GM12878 (cell line): ENCODE results near the gene ZFP36. TPM values are rescaled to one million over a fixed set of nuclear protein-coding genes. Genes with fewer than 3 reads are reported as not detected.

Experiments used
- ATAC-seq: fragments of 200-7000 bp; cut with Tn5 transposase; 3 replicates; pipeline ENCODE4 v1.9.1; 2020; ENCODE audit warnings: mild to moderate bottlenecking, moderate library complexity
- BruUV-seq: library from RNA; stranded (reverse); fragments of 400-500 nt; replicated peaks from 2 replicates; lab custom pipeline; 2021; lab: Mats Ljungman, UMichigan
- CTCF ChIA-PET: fragments of 300-600 bp; sonication (Branson Sonifier 250); formaldehyde crosslinking; extraction: SDS; loops from one replicate; lab custom pipeline; 2021; ENCODE audit warnings: inconsistent platforms; lab: Yijun Ruan, JAX
- POLR2A ChIA-PET: fragments of 350-600 bp; formaldehyde crosslinking; extraction: SDS; loops from one replicate; lab custom pipeline; 2021; ENCODE audit warnings: inconsistent platforms; lab: Charles Lee
- RAD21 ChIA-PET: fragments of 300-600 bp; sonication (Branson Sonifier 250); formaldehyde crosslinking; loops from one replicate; lab custom pipeline; 2023; ENCODE audit warnings: antibody characterized with exemption; ENCODE audit not compliant: unreplicated experiment; lab: Charles Lee
- SMC1A ChIA-PET: fragments of 300-600 bp; sonication (Branson Sonifier 250); formaldehyde crosslinking; loops from one replicate; lab custom pipeline; 2023; ENCODE audit not compliant: unreplicated experiment, uncharacterized antibody; lab: Charles Lee
- DNase-seq: peaks from one replicate; pipeline ENCODE4 v3.0.0-alpha.2; 2011; ENCODE audit warnings: low read depth, low spot score
- FAIRE-seq: peaks from 3 replicates; lab custom pipeline; 2011; peaks lifted over from hg19 to GRCh38; lab: Jason Lieb, UNC
- H2AFZ ChIP-seq: 2 replicates; pipeline ENCODE4 v1.6.0; 2011; ENCODE audit warnings: low read depth, low read length, control low read depth; ENCODE audit not compliant: control insufficient read depth
- H3K27ac ChIP-seq: 2 replicates; pipeline ENCODE4 v1.5.1; 2011; ENCODE audit warnings: control low read depth; ENCODE audit not compliant: control insufficient read depth, insufficient read depth
- H3K27me3 ChIP-seq, 2 experiments: replicated peaks in 1 of 2; 2 replicates each; pipeline versions ENCODE4 v1.6.0 to v1.6.1; 2011; ENCODE audit warnings: low read length in 1 of 2; ENCODE audit not compliant: control insufficient read depth in 2 of 2, insufficient read depth in 2 of 2
- H3K36me3 ChIP-seq, 2 experiments: 2 replicates each; pipeline ENCODE4 v1.5.1; 2011; ENCODE audit warnings: low read length in 1 of 2; ENCODE audit not compliant: control insufficient read depth in 2 of 2, insufficient read depth in 2 of 2
- H3K4me1 ChIP-seq: 2 replicates; pipeline ENCODE4 v1.6.1; 2011; ENCODE audit warnings: mild to moderate bottlenecking, low read length, moderate library complexity, mixed read lengths; ENCODE audit not compliant: control insufficient read depth, insufficient read depth
- H3K4me2 ChIP-seq: 2 replicates; pipeline ENCODE4 v1.6.0; 2011; ENCODE audit warnings: control low read depth; ENCODE audit not compliant: control insufficient read depth, insufficient read depth
- H3K4me3 ChIP-seq: fragments of 200-600 bp; sonication (generic); 2 replicates; pipeline ENCODE4 v1.5.1; 2016
- H3K79me2 ChIP-seq: 2 replicates; pipeline ENCODE4 v1.6.0; 2011; ENCODE audit warnings: low read length; ENCODE audit not compliant: control insufficient read depth, insufficient read depth
- H3K9ac ChIP-seq: 2 replicates; pipeline ENCODE4 v1.8.0; 2011; ENCODE audit warnings: low read length, control low read depth, mixed read lengths; ENCODE audit not compliant: control insufficient read depth, insufficient read depth
- H3K9me3 ChIP-seq: replicated peaks from 3 replicates; pipeline ENCODE4 v1.5.1; 2011; ENCODE audit warnings: mild to moderate bottlenecking, low read length; ENCODE audit not compliant: control insufficient read depth, insufficient read depth
- H4K20me1 ChIP-seq: 2 replicates; pipeline ENCODE4 v1.6.0; 2011; ENCODE audit not compliant: control insufficient read depth, insufficient read depth
- BCL11A ChIP-seq: IDR thresholded peaks from 2 replicates; pipeline ENCODE4 v1.6.1; 2011; ENCODE audit warnings: low read depth, low read length
- CHD2 ChIP-seq: IDR thresholded peaks from 2 replicates; pipeline ENCODE4 v1.6.1; 2011; ENCODE audit warnings: low read depth, low read length, improper control_type of control experiment, borderline replicate concordance
- EP300 ChIP-seq, 2 experiments: fragments of 150-350 bp in 1 of 2; IDR thresholded peaks; 2 replicates each; pipeline ENCODE4 v1.6.1; 2011 to 2012; ENCODE audit warnings: low read depth in 2 of 2, low read length in 2 of 2, borderline replicate concordance in 1 of 2, improper control_type of control experiment in 1 of 2, inconsistent platforms in 1 of 2; ENCODE audit not compliant: control insufficient read depth in 1 of 2
- HDAC6 ChIP-seq: fragments of 200-600 bp; sonication (generic); IDR thresholded peaks from one replicate; pipeline ENCODE4 v1.8.0; 2017; ENCODE audit warnings: antibody characterized with exemption; ENCODE audit not compliant: unreplicated experiment
- LARP7 ChIP-seq: fragments of 450-650 bp; IDR thresholded peaks from 2 replicates; pipeline ENCODE4 v1.6.1; 2017; ENCODE audit warnings: mild to moderate bottlenecking
- PAX8 ChIP-seq: fragments of 450-650 bp; IDR thresholded peaks from 2 replicates; pipeline ENCODE4 v1.6.1; 2017; ENCODE audit warnings: mild to moderate bottlenecking, moderate library complexity
- POLR2A ChIP-seq: IDR thresholded peaks from 2 replicates; pipeline ENCODE4 v1.6.1; 2011; ENCODE audit warnings: low read depth, mild to moderate bottlenecking, low read length
- POU2F2 ChIP-seq: IDR thresholded peaks from 3 replicates; pipeline ENCODE4 v1.6.1; 2011; ENCODE audit warnings: low read depth, mild to moderate bottlenecking, low read length, borderline replicate concordance
- SMAD5 ChIP-seq: IDR thresholded peaks from 2 replicates; pipeline ENCODE4 v1.6.1; 2016; ENCODE audit warnings: antibody characterized with exemption, low read depth
- SMC3 ChIP-seq: IDR thresholded peaks from 2 replicates; pipeline ENCODE4 v1.6.1; 2011; ENCODE audit warnings: low read length, improper control_type of control experiment, borderline replicate concordance
- SP1 ChIP-seq: IDR thresholded peaks from one replicate; pipeline ENCODE4 v1.6.1; 2011; ENCODE audit warnings: low read depth, low read length
- ZNF207 ChIP-seq: fragments of 450-650 bp; IDR thresholded peaks from 2 replicates; pipeline ENCODE4 v1.6.1; 2014; ENCODE audit warnings: antibody characterized with exemption, mild to moderate bottlenecking, borderline replicate concordance
- WGBS: methylation state at CpG from one replicate; pipeline ENCODE4 v1.1.6; 2016; ENCODE audit warnings: low lambda C conversion rate; ENCODE audit not compliant: insufficient replicate concordance, insufficient coverage; ENCODE audit errors: missing lambda C conversion rate; 5-methylcytosine and 5-hydroxymethylcytosine counted together
- in situ Hi-C: fragments of 300-500 bp; cut with MboI; formaldehyde crosslinking; loops from 9 replicates; pipeline ENCODE4 v1.14.3; 2018; ENCODE audit warnings: mixed read lengths
- intact Hi-C: fragments of 100-400 bp; cut with micrococcal nuclease; formaldehyde crosslinking; loops from one replicate; pipeline ENCODE4 v1.14.2; 2022; ENCODE audit not compliant: unreplicated experiment
- polyA plus RNA-seq, 11 experiments: library from polyadenylated mRNA; depleted of rRNA in 4 of 11; unstranded in 6 of 11; stranded (reverse) in 5 of 11; fragments of >200 nt; fragmentation: Nextera tagmentation in 4 of 11; fragmentation: Illumina TruSeq in 1 of 11; extraction: Ambion mirVana in 4 of 11; extraction: Trizol in 1 of 11; gene quantifications; 1 replicate in 1 of 11; 2 replicates in 10 of 11; pipeline versions ENCODE4 v1.2.1 to v1.2.3, GENCODE V29; 2011 to 2016; ENCODE audit warnings: inconsistent platforms in 2 of 11, missing spikeins in 2 of 11, low read depth in 1 of 11
- total RNA-seq, 4 experiments: library from RNA; depleted of rRNA in 3 of 4; stranded (reverse); fragments of >200 nt in 3 of 4; fragmentation: Illumina TruSeq in 1 of 4; extraction: Trizol in 1 of 4; gene quantifications; 2 replicates each; pipeline versions ENCODE4 v1.2.1 to v1.2.3, GENCODE V29; 2013 to 2021
- TF ChIP-seq, protein P1 (sequence below): fragments of 450-650 bp; IDR thresholded peaks from 2 replicates; pipeline ENCODE4 v1.6.1; 2017; ENCODE audit warnings: mild to moderate bottlenecking, moderate library complexity

The ZFP36 gene
- total and polyA plus RNA-seq, 10 of the 15 experiments (the other 5 are each of a cell fraction or from before 2014, with no cell fraction given), result 5.3 to 55.0 (median 18.1) TPM

GRCh38 chr19:39419003-39419402, 12.4 kb downstream of the ZFP36 start:
- no peak overlapping the region for H3K4me3 ChIP-seq
- H3K9ac ChIP-seq, result no peak overlapping the region
- in situ Hi-C loops, result no loop called here
- CTCF ChIA-PET, result no interaction called here
- no peaks in the 10 kb centered on the region for H4K20me1 ChIP-seq
- H3K9me3 ChIP-seq, result no peaks in the 10 kb centered on the region
- RAD21 ChIA-PET, result no interaction called here
- SMC1A ChIA-PET, result interaction anchor here (0.9 kb wide), 1 partner anchor 8 kb away, joined by 3 read pairs; no protein-coding TSS in a partner anchor
- H3K4me2 ChIP-seq, result no peak overlapping the region
- no peak overlapping the region for H3K27ac ChIP-seq
- H3K36me3 ChIP-seq, result peaks cover 9 to 18% of the 10 kb centered on the region in 2 experiments; a peak in 3 of 4 replicates
- WGBS, result 99% methylated on average over 9 of the region's 9 CpGs
- TF ChIP-seq LARP7 (no peak), PAX8 (no peak), BCL11A (no peak)
- TF ChIP-seq, all 136 proteins: peak for 0
- ATAC-seq, result no peak
- Histone ChIP-seq H3K4me1 (no peaks in the 10 kb centered on the region), H2AFZ (no peak overlapping the region), H3K79me2 (peaks cover 11% of the 10 kb centered on the region), H3K27me3 (no peaks in the 10 kb centered on the region)
- BruUV-seq, result no TSS peak
- POLR2A ChIA-PET, result no interaction called here
- intact Hi-C loops, result loop anchor here (10.0 kb wide), 1 partner anchor 116 kb away; the partner anchor contains the start of gene EID2B
- DNase-seq, result no peak
- no peak for FAIRE-seq

DNA sequence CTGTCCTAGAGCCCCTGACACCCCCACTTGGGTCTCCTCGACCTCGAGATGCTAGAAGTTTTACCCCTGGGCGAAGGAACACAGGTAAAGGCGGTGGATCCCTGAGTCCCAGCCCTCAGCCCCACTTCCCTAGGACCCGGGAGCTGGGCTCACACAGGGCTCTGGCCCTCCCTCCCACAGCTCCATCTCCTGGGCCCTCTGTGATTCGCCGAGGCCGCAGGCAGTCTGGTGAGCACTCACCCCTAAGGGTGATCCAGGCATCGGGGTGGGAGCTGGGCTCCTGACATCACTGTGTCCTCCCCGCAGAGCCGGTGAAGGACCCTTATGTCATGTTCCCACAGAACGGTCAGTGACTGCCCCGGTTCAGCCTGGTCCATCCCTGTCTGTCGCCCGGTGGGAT, 14.1 kb downstream of the ZFP36 start:
- over 99% methylated on average over 15 of the region's 15 CpGs for WGBS
- Histone ChIP-seq H3K27ac (no peak overlapping the region), H3K79me2 (no peaks in the 10 kb centered on the region), H2AFZ (no peak overlapping the region), H3K9me3 (no peaks in the 10 kb centered on the region), H3K4me1 (no peaks in the 10 kb centered on the region), H3K9ac (no peak overlapping the region), H4K20me1 (no peaks in the 10 kb centered on the region), H3K27me3 (no peaks in the 10 kb centered on the region), H3K4me3 (no peak overlapping the region), H3K4me2 (no peak overlapping the region), H3K36me3 (peaks cover 11 to 24% of the 10 kb centered on the region in 2 experiments; a peak in 3 of 4 replicates)
- RAD21 ChIA-PET, result interaction anchor here (1.2 kb wide), 1 partner anchor 112 kb away, joined by 3 read pairs; the partner anchor contains the start of gene EID2B
- SMC1A ChIA-PET, result interaction anchor here (1.2 kb wide), 1 partner anchor 53 kb away, joined by 3 read pairs; no protein-coding TSS in a partner anchor
- in situ Hi-C loops, result no loop called here
- CTCF ChIA-PET, result interaction anchor here (1.3 to 1.5 kb wide), 2 partner anchors 9 to 54 kb away, joined by 3 read pairs; no protein-coding TSS in a partner anchor
- intact Hi-C loops, result no loop called here
- POLR2A ChIA-PET, result interaction anchor here (0.7 kb wide), 1 partner anchor 502 kb away, joined by 3 read pairs; no protein-coding TSS in a partner anchor
- TF ChIP-seq HDAC6, result no peak
- TF ChIP-seq POU2F2, result no peak
- TF ChIP-seq CHD2, result no peak
- TF ChIP-seq SMAD5, result no peak
- no peak for TF ChIP-seq ZNF207
- TF ChIP-seq, protein P1, sequence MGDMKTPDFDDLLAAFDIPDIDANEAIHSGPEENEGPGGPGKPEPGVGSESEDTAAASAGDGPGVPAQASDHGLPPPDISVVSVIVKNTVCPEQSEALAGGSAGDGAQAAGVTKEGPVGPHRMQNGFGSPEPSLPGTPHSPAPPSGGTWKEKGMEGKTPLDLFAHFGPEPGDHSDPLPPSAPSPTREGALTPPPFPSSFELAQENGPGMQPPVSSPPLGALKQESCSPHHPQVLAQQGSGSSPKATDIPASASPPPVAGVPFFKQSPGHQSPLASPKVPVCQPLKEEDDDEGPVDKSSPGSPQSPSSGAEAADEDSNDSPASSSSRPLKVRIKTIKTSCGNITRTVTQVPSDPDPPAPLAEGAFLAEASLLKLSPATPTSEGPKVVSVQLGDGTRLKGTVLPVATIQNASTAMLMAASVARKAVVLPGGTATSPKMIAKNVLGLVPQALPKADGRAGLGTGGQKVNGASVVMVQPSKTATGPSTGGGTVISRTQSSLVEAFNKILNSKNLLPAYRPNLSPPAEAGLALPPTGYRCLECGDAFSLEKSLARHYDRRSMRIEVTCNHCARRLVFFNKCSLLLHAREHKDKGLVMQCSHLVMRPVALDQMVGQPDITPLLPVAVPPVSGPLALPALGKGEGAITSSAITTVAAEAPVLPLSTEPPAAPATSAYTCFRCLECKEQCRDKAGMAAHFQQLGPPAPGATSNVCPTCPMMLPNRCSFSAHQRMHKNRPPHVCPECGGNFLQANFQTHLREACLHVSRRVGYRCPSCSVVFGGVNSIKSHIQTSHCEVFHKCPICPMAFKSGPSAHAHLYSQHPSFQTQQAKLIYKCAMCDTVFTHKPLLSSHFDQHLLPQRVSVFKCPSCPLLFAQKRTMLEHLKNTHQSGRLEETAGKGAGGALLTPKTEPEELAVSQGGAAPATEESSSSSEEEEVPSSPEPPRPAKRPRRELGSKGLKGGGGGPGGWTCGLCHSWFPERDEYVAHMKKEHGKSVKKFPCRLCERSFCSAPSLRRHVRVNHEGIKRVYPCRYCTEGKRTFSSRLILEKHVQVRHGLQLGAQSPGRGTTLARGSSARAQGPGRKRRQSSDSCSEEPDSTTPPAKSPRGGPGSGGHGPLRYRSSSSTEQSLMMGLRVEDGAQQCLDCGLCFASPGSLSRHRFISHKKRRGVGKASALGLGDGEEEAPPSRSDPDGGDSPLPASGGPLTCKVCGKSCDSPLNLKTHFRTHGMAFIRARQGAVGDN, result no peak
- no peak for TF ChIP-seq POLR2A
- no peak for TF ChIP-seq EP300 (IDR thresholded peaks at IDR 0.05; ENCODE audit: borderline replicate concordance in 1 of 2, control insufficient read depth in 1 of 2, low read depth in 2 of 2, low read length in 2 of 2)
- TF ChIP-seq SP1, result no peak
- TF ChIP-seq SMC3, result no peak
- FAIRE-seq (no peak), ATAC-seq (no peak), DNase-seq (no peak)
- BruUV-seq, result no TSS peak
